ENCODE data around the gene C14orf93.

DNA sequence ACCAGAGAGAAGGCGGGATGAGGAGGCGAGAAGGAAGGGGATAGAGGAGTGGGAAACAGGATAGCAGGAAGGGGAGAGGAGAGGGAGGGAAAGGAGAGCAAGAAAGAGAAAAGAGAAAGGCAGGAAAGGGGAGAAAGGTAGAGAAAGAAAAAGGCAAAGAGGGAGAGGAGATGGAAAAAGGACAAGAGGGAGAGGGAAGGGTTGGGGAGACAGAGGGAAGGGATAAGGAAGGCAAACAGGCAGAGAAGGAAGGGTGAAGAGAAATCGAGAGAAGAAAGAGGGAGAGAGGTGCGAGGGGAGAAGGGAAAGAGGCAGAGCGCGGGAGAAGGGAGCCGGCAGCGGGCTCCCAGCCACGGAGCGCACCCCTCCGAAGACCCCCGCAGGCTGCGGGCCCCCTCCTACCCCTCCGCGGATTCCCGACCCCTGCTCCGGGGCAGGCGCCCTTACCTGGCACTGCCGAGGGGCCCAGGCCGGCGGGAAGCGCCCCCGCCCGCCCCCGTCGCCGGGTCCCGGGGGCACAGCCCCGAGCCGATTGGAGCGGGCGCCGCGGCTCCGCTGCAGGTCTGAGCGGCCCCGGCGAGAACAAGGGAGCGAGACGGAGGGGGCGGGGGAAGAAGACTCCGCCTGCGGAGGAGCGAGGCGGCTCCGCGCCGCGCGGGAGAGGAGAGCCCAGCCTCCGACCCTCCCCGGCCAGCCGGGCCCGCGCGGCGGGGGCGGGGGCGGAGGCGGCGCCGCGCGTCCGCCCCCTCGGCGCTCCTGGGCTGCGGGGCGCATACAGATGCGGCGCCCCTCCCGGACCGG, 47.2 kb upstream of the C14orf93 start, which contains the start of gene CDH24:
- TF ChIP-seq, protein P1, sequence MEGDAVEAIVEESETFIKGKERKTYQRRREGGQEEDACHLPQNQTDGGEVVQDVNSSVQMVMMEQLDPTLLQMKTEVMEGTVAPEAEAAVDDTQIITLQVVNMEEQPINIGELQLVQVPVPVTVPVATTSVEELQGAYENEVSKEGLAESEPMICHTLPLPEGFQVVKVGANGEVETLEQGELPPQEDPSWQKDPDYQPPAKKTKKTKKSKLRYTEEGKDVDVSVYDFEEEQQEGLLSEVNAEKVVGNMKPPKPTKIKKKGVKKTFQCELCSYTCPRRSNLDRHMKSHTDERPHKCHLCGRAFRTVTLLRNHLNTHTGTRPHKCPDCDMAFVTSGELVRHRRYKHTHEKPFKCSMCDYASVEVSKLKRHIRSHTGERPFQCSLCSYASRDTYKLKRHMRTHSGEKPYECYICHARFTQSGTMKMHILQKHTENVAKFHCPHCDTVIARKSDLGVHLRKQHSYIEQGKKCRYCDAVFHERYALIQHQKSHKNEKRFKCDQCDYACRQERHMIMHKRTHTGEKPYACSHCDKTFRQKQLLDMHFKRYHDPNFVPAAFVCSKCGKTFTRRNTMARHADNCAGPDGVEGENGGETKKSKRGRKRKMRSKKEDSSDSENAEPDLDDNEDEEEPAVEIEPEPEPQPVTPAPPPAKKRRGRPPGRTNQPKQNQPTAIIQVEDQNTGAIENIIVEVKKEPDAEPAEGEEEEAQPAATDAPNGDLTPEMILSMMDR (IDR thresholded peaks at IDR 0.05), result no peak
- peak in 1 of 2 donors; percentile 60 for TF ChIP-seq POLR2A (IDR thresholded peaks at IDR 0.05)

All from uterus (tissue), 2 donors.